ENCODE measurements around the gene ZNF587B.

The ZNF587B gene

DNA sequence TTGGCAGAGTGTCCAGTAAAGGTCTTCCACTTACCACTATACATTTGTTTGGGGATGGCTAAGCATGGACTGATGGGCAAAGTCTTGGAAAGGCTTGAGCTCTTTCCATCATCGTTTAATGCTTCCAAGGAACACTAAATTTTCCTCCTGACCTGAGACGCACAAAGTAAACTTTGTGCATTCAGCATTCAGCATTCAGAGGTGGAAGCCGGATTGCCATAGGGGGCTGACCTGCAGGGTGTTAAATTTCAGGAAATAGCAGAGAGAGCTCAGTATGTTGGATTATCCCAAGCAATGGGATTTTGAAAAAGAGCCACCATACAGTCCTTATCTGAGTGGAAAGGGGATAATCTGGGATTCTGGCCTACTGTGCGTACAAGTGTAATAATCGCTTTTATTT lies 29.4 kb upstream of the ZNF587B start:
- no peak for TF ChIP-seq USF1 (IDR thresholded peaks at IDR 0.05)
- TF ChIP-seq TEAD4 (IDR thresholded peaks at IDR 0.05): no peak
- no peak for TF ChIP-seq EP300 (IDR thresholded peaks at IDR 0.05; ENCODE audit: borderline replicate concordance)
- TF ChIP-seq ZBTB7A (IDR thresholded peaks at IDR 0.05; ENCODE audit: low read depth): no peak
- no peak for TF ChIP-seq FOXM1 (IDR thresholded peaks at IDR 0.05; ENCODE audit: borderline replicate concordance, low read depth)
- TF ChIP-seq, protein P1, sequence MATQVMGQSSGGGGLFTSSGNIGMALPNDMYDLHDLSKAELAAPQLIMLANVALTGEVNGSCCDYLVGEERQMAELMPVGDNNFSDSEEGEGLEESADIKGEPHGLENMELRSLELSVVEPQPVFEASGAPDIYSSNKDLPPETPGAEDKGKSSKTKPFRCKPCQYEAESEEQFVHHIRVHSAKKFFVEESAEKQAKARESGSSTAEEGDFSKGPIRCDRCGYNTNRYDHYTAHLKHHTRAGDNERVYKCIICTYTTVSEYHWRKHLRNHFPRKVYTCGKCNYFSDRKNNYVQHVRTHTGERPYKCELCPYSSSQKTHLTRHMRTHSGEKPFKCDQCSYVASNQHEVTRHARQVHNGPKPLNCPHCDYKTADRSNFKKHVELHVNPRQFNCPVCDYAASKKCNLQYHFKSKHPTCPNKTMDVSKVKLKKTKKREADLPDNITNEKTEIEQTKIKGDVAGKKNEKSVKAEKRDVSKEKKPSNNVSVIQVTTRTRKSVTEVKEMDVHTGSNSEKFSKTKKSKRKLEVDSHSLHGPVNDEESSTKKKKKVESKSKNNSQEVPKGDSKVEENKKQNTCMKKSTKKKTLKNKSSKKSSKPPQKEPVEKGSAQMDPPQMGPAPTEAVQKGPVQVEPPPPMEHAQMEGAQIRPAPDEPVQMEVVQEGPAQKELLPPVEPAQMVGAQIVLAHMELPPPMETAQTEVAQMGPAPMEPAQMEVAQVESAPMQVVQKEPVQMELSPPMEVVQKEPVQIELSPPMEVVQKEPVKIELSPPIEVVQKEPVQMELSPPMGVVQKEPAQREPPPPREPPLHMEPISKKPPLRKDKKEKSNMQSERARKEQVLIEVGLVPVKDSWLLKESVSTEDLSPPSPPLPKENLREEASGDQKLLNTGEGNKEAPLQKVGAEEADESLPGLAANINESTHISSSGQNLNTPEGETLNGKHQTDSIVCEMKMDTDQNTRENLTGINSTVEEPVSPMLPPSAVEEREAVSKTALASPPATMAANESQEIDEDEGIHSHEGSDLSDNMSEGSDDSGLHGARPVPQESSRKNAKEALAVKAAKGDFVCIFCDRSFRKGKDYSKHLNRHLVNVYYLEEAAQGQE (IDR thresholded peaks at IDR 0.05; ENCODE audit: low read depth): no peak
- no peak for TF ChIP-seq RAD21 (IDR thresholded peaks at IDR 0.05; ENCODE audit: low read depth)
- TF ChIP-seq, protein P2, sequence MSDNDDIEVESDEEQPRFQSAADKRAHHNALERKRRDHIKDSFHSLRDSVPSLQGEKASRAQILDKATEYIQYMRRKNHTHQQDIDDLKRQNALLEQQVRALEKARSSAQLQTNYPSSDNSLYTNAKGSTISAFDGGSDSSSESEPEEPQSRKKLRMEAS (IDR thresholded peaks at IDR 0.05): no peak
- no peak for TF ChIP-seq EGR1 (IDR thresholded peaks at IDR 0.05)
- no peak for TF ChIP-seq YY1 (IDR thresholded peaks at IDR 0.05; ENCODE audit: low read depth)
- no peak for TF ChIP-seq TAF1 (IDR thresholded peaks at IDR 0.05; ENCODE audit: low read depth)
- TF ChIP-seq TCF12 (IDR thresholded peaks at IDR 0.05; ENCODE audit: low read depth): no peak
- TF ChIP-seq CEBPB (IDR thresholded peaks at IDR 0.05): no peak
- no peak for TF ChIP-seq CREB1 (IDR thresholded peaks at IDR 0.05; ENCODE audit: low read depth)

- TF ChIP-seq TEAD4 (IDR thresholded peaks at IDR 0.05) (no peak), RAD21 (IDR thresholded peaks at IDR 0.05; ENCODE audit: low read depth) (no peak), TCF12 (IDR thresholded peaks at IDR 0.05; ENCODE audit: low read depth) (no peak), CEBPB (IDR thresholded peaks at IDR 0.05) (no peak), NFIC (IDR thresholded peaks at IDR 0.05) (no peak), EP300 (IDR thresholded peaks at IDR 0.05; ENCODE audit: borderline replicate concordance) (no peak), FOXM1 (IDR thresholded peaks at IDR 0.05; ENCODE audit: borderline replicate concordance, low read depth) (no peak), USF1 (IDR thresholded peaks at IDR 0.05) (no peak), TAF1 (IDR thresholded peaks at IDR 0.05; ENCODE audit: low read depth) (no peak)
- TF ChIP-seq, protein P2 (IDR thresholded peaks at IDR 0.05): no peak
- TF ChIP-seq, protein P1 (IDR thresholded peaks at IDR 0.05; ENCODE audit: low read depth): no peak
Observed at GRCh38 chr19:57802269-57802668, 27.8 kb upstream of the ZNF587B start.

DNA sequence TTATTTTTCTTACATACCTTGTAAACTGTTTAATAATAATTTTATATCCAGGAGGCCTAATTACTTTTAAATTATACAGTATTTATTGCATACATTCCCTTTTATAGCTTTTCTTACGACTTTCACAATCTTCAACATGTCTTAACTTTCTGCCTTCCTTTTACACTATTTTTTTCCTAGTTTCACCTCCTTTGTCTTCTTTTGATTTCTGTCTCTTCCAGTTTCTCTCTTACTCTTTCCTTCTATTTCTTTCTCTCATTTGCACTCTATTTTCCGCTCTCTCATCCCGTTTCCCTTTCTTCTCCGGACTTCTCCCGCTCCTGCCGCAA lies 26.9 kb upstream of the ZNF587B start:
- TF ChIP-seq EP300 (IDR thresholded peaks at IDR 0.05; ENCODE audit: borderline replicate concordance) (no peak), TAF1 (IDR thresholded peaks at IDR 0.05; ENCODE audit: low read depth) (no peak), NFIC (IDR thresholded peaks at IDR 0.05) (no peak), TEAD4 (IDR thresholded peaks at IDR 0.05) (no peak), USF1 (IDR thresholded peaks at IDR 0.05) (no peak), TCF12 (IDR thresholded peaks at IDR 0.05; ENCODE audit: low read depth) (no peak), RAD21 (IDR thresholded peaks at IDR 0.05; ENCODE audit: low read depth) (no peak), YY1 (IDR thresholded peaks at IDR 0.05; ENCODE audit: low read depth) (no peak), ZBTB7A (IDR thresholded peaks at IDR 0.05; ENCODE audit: low read depth) (no peak), CEBPB (IDR thresholded peaks at IDR 0.05) (no peak), FOXM1 (IDR thresholded peaks at IDR 0.05; ENCODE audit: borderline replicate concordance, low read depth) (no peak), CREB1 (IDR thresholded peaks at IDR 0.05; ENCODE audit: low read depth) (no peak)

- peak; percentile 32; the same call in 1 of the 2 replicates for TF ChIP-seq TAF1 (IDR thresholded peaks at IDR 0.05; ENCODE audit: low read depth)
- no peak for TF ChIP-seq NFIC (IDR thresholded peaks at IDR 0.05)
- TF ChIP-seq, protein P2 (IDR thresholded peaks at IDR 0.05): no peak
- no peak for TF ChIP-seq USF1 (IDR thresholded peaks at IDR 0.05)
Observed at GRCh38 chr19:57803594-57804325, 26.3 kb upstream of the ZNF587B start.

GRCh38 chr19:57807541-57807940 lies 22.6 kb upstream of the ZNF587B start:
- no peak for TF ChIP-seq TAF1 (IDR thresholded peaks at IDR 0.05; ENCODE audit: low read depth)
- no peak for TF ChIP-seq CREB1 (IDR thresholded peaks at IDR 0.05; ENCODE audit: low read depth)
- TF ChIP-seq FOXM1 (IDR thresholded peaks at IDR 0.05; ENCODE audit: borderline replicate concordance, low read depth): no peak
- TF ChIP-seq EGR1 (IDR thresholded peaks at IDR 0.05): no peak
